Caco-2 (cell line): ENCODE data around the gene BACH2. TPM values are rescaled to one million over a fixed set of nuclear protein-coding genes. Genes with fewer than 3 reads are reported as not detected.

ENCODE experiments used
- BruUV-seq: library from RNA; stranded (reverse); fragments of 400-500 nt; replicated peaks from 2 replicates; lab custom pipeline; 2021; lab: Mats Ljungman, UMichigan
- CTCF ChIA-PET: fragments of 300-600 bp; sonication (Branson Sonifier 250); formaldehyde crosslinking; loops from one replicate; lab custom pipeline; 2022; ENCODE audit warnings: antibody characterized with exemption; lab: Charles Lee
- POLR2A ChIA-PET: fragments of 300-600 bp; sonication (Branson Sonifier 250); formaldehyde crosslinking; loops from one replicate; lab custom pipeline; 2022; ENCODE audit warnings: antibody characterized with exemption; lab: Charles Lee
- DNase-seq, 2 experiments: peaks; one replicate each; pipeline versions ENCODE4 v3.0.0 to v3.0.0-alpha.2; 2020 to 2022
- H3K27me3 ChIP-seq: replicated peaks from 2 replicates; pipeline ENCODE4 v1.6.0; 2011; ENCODE audit warnings: low read length; ENCODE audit not compliant: control insufficient read depth, insufficient read depth
- H3K36me3 ChIP-seq: 2 replicates; pipeline ENCODE4 v1.5.1; 2011; ENCODE audit warnings: low read length; ENCODE audit not compliant: control insufficient read depth, insufficient read depth
- H3K4me1 ChIP-seq: fragments of 250-450 bp; sonication (Bioruptor Pico); 2 replicates; pipeline ENCODE4 v1.5.1; 2020; ENCODE audit warnings: mild to moderate bottlenecking
- H3K4me3 ChIP-seq: 2 replicates; pipeline ENCODE4 v1.5.1; 2011; ENCODE audit warnings: low read depth, mild to moderate bottlenecking, control low read depth, low read length
- H3K9me3 ChIP-seq: fragments of 250-450 bp; sonication (Bioruptor Pico); 2 replicates; pipeline ENCODE4 v1.5.1; 2020; ENCODE audit warnings: mild to moderate bottlenecking, moderate library complexity
- H3K27ac Mint-ChIP-seq: one replicate; pipeline ENCODE4 v1.8.0; 2022; ENCODE audit warnings: mixed read lengths; ENCODE audit not compliant: unreplicated experiment
- H3K27me3 Mint-ChIP-seq: one replicate; pipeline ENCODE4 v1.8.0; 2022; ENCODE audit warnings: mixed read lengths; ENCODE audit not compliant: insufficient read depth, unreplicated experiment
- H3K36me3 Mint-ChIP-seq: one replicate; pipeline ENCODE4 v1.8.0; 2022; ENCODE audit warnings: mild to moderate bottlenecking, mixed read lengths; ENCODE audit not compliant: insufficient read depth, unreplicated experiment
- H3K4me1 Mint-ChIP-seq: one replicate; pipeline ENCODE4 v1.8.0; 2022; ENCODE audit warnings: low read depth, mixed read lengths; ENCODE audit not compliant: unreplicated experiment
- H3K4me3 Mint-ChIP-seq: one replicate; pipeline ENCODE4 v1.8.0; 2022; ENCODE audit warnings: mild to moderate bottlenecking, moderate library complexity, mixed read lengths; ENCODE audit not compliant: unreplicated experiment
- H3K9me3 Mint-ChIP-seq: one replicate; pipeline ENCODE4 v1.8.0; 2022; ENCODE audit warnings: mixed read lengths; ENCODE audit not compliant: unreplicated experiment
- CTCF ChIP-seq, 2 experiments: fragments of 200-600 bp in 1 of 2; IDR thresholded peaks; 1 replicate in 1 of 2; 2 replicates in 1 of 2; pipeline versions ENCODE4 v1.5.1 to v1.8.0; 2011 to 2022; ENCODE audit warnings: antibody characterized with exemption in 1 of 2, control low read depth in 1 of 2, inconsistent platforms in 1 of 2, low read depth in 1 of 2, low read length in 1 of 2, mild to moderate bottlenecking in 1 of 2, moderate library complexity in 1 of 2; ENCODE audit not compliant: insufficient read depth in 1 of 2, severe bottlenecking in 1 of 2, unreplicated experiment in 1 of 2
- intact Hi-C: fragments of 100-400 bp; cut with micrococcal nuclease; formaldehyde crosslinking; loops from one replicate; pipeline ENCODE4 v1.10.0; 2022; ENCODE audit not compliant: unreplicated experiment
- total RNA-seq: library from RNA; stranded (reverse); gene quantifications from 2 replicates; pipeline ENCODE4 v1.2.3, GENCODE V29; 2022

Gene BACH2
- total RNA-seq, 1 experiment from 2014 or later = 0.43 TPM

GRCh38 chr6:90139272-90139817 is 157.3 kb downstream of the BACH2 start:
- no peaks in the 10 kb centered on the region for H3K36me3 ChIP-seq
- H3K4me1 ChIP-seq = no peaks in the 10 kb centered on the region
- H3K27me3 ChIP-seq = no peaks in the 10 kb centered on the region
- H3K36me3 Mint-ChIP-seq = no peaks in the 10 kb centered on the region
- no peak overlapping the region for H3K27ac Mint-ChIP-seq
- H3K4me1 Mint-ChIP-seq = no peaks in the 10 kb centered on the region
- no peaks in the 10 kb centered on the region for H3K27me3 Mint-ChIP-seq
- TF ChIP-seq CTCF (IDR thresholded peaks at IDR 0.05; ENCODE audit: insufficient read depth in 1 of 2, low read depth in 1 of 2, low read length in 1 of 2, severe bottlenecking in 1 of 2, unreplicated experiment in 1 of 2) = no peak
- ChIA-PET CTCF (no interaction called here), POLR2A (no interaction called here)
- H3K4me3 Mint-ChIP-seq = no peak overlapping the region
- intact Hi-C loops = no loop called here
- H3K4me3 ChIP-seq = no peak overlapping the region
- no peak for DNase-seq
- H3K9me3 ChIP-seq = no peaks in the 10 kb centered on the region
- no peaks in the 10 kb centered on the region for H3K9me3 Mint-ChIP-seq
- no TSS peak for BruUV-seq

GRCh38 chr6:90136837-90137568 is 159.6 kb downstream of the BACH2 start:
- no TSS peak for BruUV-seq
- Histone ChIP-seq H3K36me3 (no peaks in the 10 kb centered on the region), H3K4me3 (no peak overlapping the region), H3K4me1 (no peaks in the 10 kb centered on the region), H3K27me3 (no peaks in the 10 kb centered on the region), H3K9me3 (no peaks in the 10 kb centered on the region)
- CTCF ChIA-PET = no interaction called here
- POLR2A ChIA-PET = no interaction called here
- no peak for TF ChIP-seq CTCF (IDR thresholded peaks at IDR 0.05; ENCODE audit: insufficient read depth in 1 of 2, low read depth in 1 of 2, low read length in 1 of 2, severe bottlenecking in 1 of 2, unreplicated experiment in 1 of 2)
- no peaks in the 10 kb centered on the region for H3K36me3 Mint-ChIP-seq
- intact Hi-C loops = no loop called here
- H3K4me3 Mint-ChIP-seq = no peak overlapping the region
- H3K27ac Mint-ChIP-seq = no peak overlapping the region
- H3K27me3 Mint-ChIP-seq = no peaks in the 10 kb centered on the region
- H3K4me1 Mint-ChIP-seq = peaks cover 5% of the 10 kb centered on the region
- no peak for DNase-seq
- H3K9me3 Mint-ChIP-seq = no peaks in the 10 kb centered on the region

GRCh38 chr6:90136176-90136575 is 160.5 kb downstream of the BACH2 start:
- Histone ChIP-seq H3K9me3 (no peaks in the 10 kb centered on the region), H3K36me3 (no peaks in the 10 kb centered on the region), H3K4me1 (no peaks in the 10 kb centered on the region), H3K4me3 (no peak overlapping the region), H3K27me3 (no peaks in the 10 kb centered on the region)
- no peaks in the 10 kb centered on the region for H3K27me3 Mint-ChIP-seq
- DNase-seq = no peak
- H3K9me3 Mint-ChIP-seq = no peaks in the 10 kb centered on the region
- no peak overlapping the region for H3K27ac Mint-ChIP-seq
- H3K4me1 Mint-ChIP-seq = peaks cover 5% of the 10 kb centered on the region
- TF ChIP-seq CTCF (IDR thresholded peaks at IDR 0.05; ENCODE audit: insufficient read depth in 1 of 2, low read depth in 1 of 2, low read length in 1 of 2, severe bottlenecking in 1 of 2, unreplicated experiment in 1 of 2) = no peak
- ChIA-PET CTCF (no interaction called here), POLR2A (no interaction called here)
- no TSS peak for BruUV-seq
- intact Hi-C loops = no loop called here
- no peaks in the 10 kb centered on the region for H3K36me3 Mint-ChIP-seq
- no peak overlapping the region for H3K4me3 Mint-ChIP-seq
